ENCODE measurements around the gene NME9. TPM values are rescaled to one million over a fixed set of nuclear protein-coding genes. Genes with fewer than 3 reads are reported as not detected.

The NME9 gene
- total RNA-seq, 4 donors from 2014 or later, result 1.3 to 5.0 TPM; not detected in 2

DNA sequence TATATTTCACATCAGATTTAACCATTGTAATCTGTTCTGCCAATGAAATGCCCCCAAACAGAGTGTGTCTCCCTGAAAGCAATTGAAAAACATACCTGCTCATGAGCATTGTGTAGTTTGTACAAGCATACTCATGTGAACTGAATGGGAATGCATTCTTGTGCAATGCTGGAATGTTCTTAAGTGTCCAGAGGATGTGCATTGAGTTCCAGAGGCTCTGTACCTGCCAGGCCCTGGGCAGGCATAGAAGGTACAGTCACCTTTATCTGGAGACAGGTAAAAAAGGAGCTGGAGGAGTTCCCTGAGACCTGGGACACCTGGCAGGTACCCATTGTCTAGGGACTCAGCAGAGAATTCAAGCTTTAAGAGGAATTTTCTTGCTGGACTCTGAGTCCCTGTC, 21.5 kb upstream of the NME9 start:
- Histone ChIP-seq H3K4me1 (no peaks in the 10 kb centered on the region), H3K9me3 (no peaks in the 10 kb centered on the region), H3K4me3 (no peak overlapping the region), H3K27me3 (no peaks in the 10 kb centered on the region), H3K27ac (no peak overlapping the region), H3K36me3 (no peaks in the 10 kb centered on the region)
- DNase-seq, result no peak
- TF ChIP-seq, protein P1, sequence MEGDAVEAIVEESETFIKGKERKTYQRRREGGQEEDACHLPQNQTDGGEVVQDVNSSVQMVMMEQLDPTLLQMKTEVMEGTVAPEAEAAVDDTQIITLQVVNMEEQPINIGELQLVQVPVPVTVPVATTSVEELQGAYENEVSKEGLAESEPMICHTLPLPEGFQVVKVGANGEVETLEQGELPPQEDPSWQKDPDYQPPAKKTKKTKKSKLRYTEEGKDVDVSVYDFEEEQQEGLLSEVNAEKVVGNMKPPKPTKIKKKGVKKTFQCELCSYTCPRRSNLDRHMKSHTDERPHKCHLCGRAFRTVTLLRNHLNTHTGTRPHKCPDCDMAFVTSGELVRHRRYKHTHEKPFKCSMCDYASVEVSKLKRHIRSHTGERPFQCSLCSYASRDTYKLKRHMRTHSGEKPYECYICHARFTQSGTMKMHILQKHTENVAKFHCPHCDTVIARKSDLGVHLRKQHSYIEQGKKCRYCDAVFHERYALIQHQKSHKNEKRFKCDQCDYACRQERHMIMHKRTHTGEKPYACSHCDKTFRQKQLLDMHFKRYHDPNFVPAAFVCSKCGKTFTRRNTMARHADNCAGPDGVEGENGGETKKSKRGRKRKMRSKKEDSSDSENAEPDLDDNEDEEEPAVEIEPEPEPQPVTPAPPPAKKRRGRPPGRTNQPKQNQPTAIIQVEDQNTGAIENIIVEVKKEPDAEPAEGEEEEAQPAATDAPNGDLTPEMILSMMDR (IDR thresholded peaks at IDR 0.05), result no peak
- TF ChIP-seq POLR2A (IDR thresholded peaks at IDR 0.05), result no peak
- intact Hi-C loops (cut with DNase I; ENCODE audit: low total_unique reads), result no loop called here

DNA sequence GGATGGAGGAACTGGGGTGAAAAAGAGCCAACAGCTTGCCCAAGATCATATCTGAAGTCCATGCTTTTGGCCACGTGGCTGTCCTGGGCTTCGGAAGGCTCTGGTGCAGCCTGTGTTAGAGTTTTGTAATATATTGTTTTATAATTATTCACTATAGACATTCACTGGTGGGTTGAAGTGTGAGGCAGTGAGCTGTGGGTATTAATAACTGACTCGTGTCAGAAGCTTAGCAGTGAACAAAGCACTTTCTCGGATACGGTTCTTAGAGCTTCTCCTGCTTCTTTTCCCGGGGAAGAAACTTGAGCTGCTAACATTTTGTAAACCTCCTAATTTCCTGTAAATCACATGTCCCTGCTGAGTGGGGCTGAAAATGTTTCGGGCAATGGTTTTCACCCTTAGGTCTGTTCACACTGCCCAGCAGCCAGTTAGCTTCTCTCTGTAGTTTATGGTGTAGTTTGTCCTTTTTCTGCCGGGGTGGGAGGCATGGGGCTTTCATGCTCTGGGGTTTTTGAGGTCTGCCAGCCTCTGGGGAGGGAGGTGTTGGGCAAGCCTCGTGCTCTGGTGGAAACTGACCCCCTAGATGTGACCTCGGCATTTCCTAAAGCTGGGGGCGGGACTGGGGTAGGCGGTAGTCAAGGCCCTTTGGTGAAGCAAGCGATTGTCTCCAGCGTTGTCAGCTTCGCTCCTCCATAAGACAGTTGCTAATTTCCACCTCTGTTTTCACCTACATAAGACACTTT, 20.4 kb upstream of the NME9 start:
- no peak for TF ChIP-seq POLR2A (IDR thresholded peaks at IDR 0.05)
- TF ChIP-seq, protein P1 (IDR thresholded peaks at IDR 0.05), result no peak
- peak overlapping the region; percentile 97 for H3K27ac ChIP-seq
- no peak for DNase-seq
- intact Hi-C loops (cut with DNase I; ENCODE audit: low total_unique reads), result no loop called here
- no peaks in the 10 kb centered on the region for H3K36me3 ChIP-seq
- H3K27me3 ChIP-seq, result no peaks in the 10 kb centered on the region
- H3K4me3 ChIP-seq, result peak overlapping the region in 1 of 2 donors; percentile 72
- no peaks in the 10 kb centered on the region for H3K4me1 ChIP-seq
- H3K9me3 ChIP-seq, result no peaks in the 10 kb centered on the region

DNA sequence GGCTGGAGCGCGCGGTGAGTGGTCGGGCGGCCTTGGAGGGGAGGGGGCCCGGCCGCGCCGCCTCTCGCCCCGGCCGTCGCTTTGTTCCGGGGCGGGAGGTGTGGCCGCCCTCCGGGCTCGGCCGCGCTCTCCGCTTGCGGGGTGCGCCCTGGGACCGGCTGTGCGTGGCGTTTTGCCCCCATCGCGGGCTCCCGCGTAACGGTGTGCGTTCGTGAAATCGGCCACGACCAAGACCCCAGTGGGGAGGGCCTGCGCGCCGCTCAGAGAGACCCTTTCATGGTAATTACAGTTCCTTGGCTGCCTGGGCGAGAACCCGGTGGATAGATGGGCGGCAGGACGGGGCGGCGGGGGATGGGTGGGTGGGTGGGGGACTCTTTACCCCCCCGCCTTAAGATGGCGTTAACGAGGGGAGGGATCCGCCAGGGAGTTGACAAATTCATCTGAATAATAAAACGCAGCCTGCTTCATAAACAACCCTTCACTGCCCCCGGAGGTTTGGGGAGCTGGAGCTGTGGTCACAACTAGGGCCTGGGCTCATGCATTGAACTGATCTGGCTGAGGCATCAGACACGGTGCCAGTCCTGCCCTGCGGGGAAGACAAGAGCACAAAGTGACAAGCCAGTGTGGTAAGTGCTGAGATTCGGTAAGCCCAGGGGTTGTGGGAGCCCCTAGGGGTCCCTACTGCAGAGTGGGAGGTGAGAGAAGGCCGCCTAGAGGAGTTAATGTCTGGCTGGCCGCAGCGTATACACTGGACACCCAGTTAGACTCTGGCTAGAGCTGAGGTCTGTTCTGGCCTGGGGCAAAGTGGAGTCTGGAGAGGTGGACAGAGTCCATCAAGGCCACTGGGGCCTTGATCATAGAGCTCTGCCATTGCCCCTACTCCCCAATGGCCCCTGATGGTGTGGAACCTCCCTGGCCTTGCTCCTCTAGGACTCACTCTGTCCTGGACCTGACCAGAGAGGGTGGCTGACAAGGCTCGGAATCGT, 19.4 kb upstream of the NME9 start:
- H3K4me1 ChIP-seq, result no peaks in the 10 kb centered on the region

DNA sequence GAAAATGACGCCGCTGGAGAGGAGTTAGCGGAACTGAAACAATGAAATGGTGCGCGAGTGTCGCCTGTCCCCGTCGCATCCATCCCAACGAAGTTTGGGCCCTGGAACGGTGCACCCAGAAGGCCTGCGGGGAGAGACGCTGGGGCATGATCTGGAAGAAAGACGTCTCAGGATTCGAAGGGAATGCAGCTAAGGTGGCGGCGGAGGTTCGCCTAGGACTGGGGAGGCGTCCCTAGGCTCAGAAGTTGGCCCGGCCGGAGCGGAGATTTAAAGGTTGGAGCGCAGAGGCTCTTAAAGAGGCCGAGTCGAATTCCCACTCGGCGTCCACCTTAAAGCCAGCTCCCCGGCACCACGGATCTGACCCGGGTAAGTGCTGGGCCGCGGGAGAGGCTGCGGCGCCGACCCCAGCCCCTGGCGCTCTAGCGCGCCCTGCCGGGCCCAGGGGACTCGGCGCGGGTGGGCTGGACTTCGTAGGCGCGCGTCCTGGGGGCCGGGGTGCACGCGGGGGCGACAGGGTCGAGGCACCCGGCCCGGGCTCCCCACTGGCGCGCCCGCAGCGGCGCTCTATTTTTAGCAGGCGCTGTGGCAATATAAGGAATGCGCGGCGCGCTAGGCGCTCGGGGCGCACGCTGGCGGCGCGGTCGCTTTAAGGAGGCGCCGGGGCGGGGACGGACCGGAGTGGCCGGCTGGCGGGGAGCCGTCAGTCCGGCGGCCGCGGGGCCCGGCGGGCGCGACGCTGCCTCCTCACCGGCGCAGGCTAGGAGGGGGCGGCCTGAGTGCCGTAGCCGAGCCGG, 18.5 kb upstream of the NME9 start, which contains the start of gene MRAS:
Gene MRAS (plus strand): TSS at position 620 of the 794 bp plus-strand sequence. CDS start 24,305 bp downstream, outside the sequence.
- Histone ChIP-seq H3K36me3 (no peaks in the 10 kb centered on the region), H3K4me3 (peak within 1 kb of the TSS; percentile 72 to 77), H3K27me3 (no peaks in the 10 kb centered on the region), H3K4me1 (no peaks in the 10 kb centered on the region), H3K27ac (peak within 1 kb of the TSS; percentile 97), H3K9me3 (no peaks in the 10 kb centered on the region)
- DNase-seq, result peak; percentile 76 to 79
- intact Hi-C loops (cut with DNase I; ENCODE audit: low total_unique reads), result no loop called here
- TF ChIP-seq, protein P1 (IDR thresholded peaks at IDR 0.05), result peak in 3 of 4 experiments; percentile 35 to 56 (median 43)
- peak in 1 of 2 donors; percentile 80 for TF ChIP-seq POLR2A (IDR thresholded peaks at IDR 0.05)

More for the DNA sequence above, 19.4 kb upstream of the NME9 start:
- DNase-seq, result peak; percentile 40 to 57
- intact Hi-C loops (cut with DNase I; ENCODE audit: low total_unique reads), result no loop called here
- no peaks in the 10 kb centered on the region for H3K27me3 ChIP-seq
- TF ChIP-seq, protein P1 (IDR thresholded peaks at IDR 0.05), result no peak
- peak in 1 of 2 donors; percentile 21 for TF ChIP-seq POLR2A (IDR thresholded peaks at IDR 0.05)
- no peaks in the 10 kb centered on the region for H3K36me3 ChIP-seq
- no peaks in the 10 kb centered on the region for H3K9me3 ChIP-seq
- peak overlapping the region; percentile 97 for H3K27ac ChIP-seq
- H3K4me3 ChIP-seq, result peak overlapping the region; percentile 72 to 77

Measured in uterus (tissue), 4 donors.